SK-N-SH treated with all-trans-retinoic acid at 6 μM for 48 hours (cell line): ENCODE data around the gene HIF3A.

Experiments
- BACH2 ChIP-seq: fragments of 250-450 bp; sonication (Bioruptor Pico); IDR thresholded peaks from 2 replicates; pipeline ENCODE4 v1.9.0; 2021; ENCODE audit warnings: mild to moderate bottlenecking, borderline replicate concordance
- CSDC2 ChIP-seq: fragments of 250-450 bp; sonication (Bioruptor Pico); IDR thresholded peaks from 2 replicates; pipeline ENCODE4 v1.5.0; 2020; ENCODE audit warnings: mild to moderate bottlenecking, moderate library complexity
- ESRRG ChIP-seq: fragments of 250-450 bp; sonication (Bioruptor Pico); IDR thresholded peaks from 2 replicates; pipeline ENCODE4 v1.6.1; 2021; ENCODE audit warnings: mild to moderate bottlenecking
- ISL1 ChIP-seq: fragments of 250-450 bp; sonication (Bioruptor Pico); IDR thresholded peaks from 2 replicates; pipeline ENCODE4 v2.1.2; 2022; ENCODE audit warnings: mild to moderate bottlenecking, moderate library complexity
- OSR1 ChIP-seq: fragments of 250-450 bp; sonication (Bioruptor Pico); IDR thresholded peaks from 2 replicates; pipeline ENCODE4 v1.8.0; 2022; ENCODE audit warnings: moderate library complexity, mild to moderate bottlenecking, inconsistent platforms
- TCF4 ChIP-seq: fragments of 250-450 bp; sonication (Bioruptor Pico); IDR thresholded peaks from 2 replicates; pipeline ENCODE4 v1.8.0; 2021; ENCODE audit warnings: mild to moderate bottlenecking, moderate library complexity, borderline replicate concordance
- TOX ChIP-seq: fragments of 250-450 bp; sonication (Bioruptor Pico); IDR thresholded peaks from 2 replicates; pipeline ENCODE4 v1.8.0; 2021; ENCODE audit warnings: mild to moderate bottlenecking, moderate library complexity, borderline replicate concordance
- ZC3H10 ChIP-seq: fragments of 250-450 bp; sonication (Bioruptor Pico); IDR thresholded peaks from 2 replicates; pipeline ENCODE4 v1.5.1; 2021; ENCODE audit warnings: mild to moderate bottlenecking, moderate library complexity
- ZFP30 ChIP-seq: fragments of 450-650 bp; formaldehyde crosslinking; IDR thresholded peaks from 2 replicates; pipeline ENCODE4 v1.5.0; 2022; ENCODE audit warnings: mild to moderate bottlenecking, moderate library complexity
- ZNF70 ChIP-seq: fragments of 450-650 bp; formaldehyde crosslinking; IDR thresholded peaks from 2 replicates; pipeline ENCODE4 v1.5.0; 2020; ENCODE audit warnings: mild to moderate bottlenecking, moderate library complexity
- ZNF8 ChIP-seq: fragments of 450-650 bp; formaldehyde crosslinking; IDR thresholded peaks from 2 replicates; pipeline ENCODE4 v1.5.0; 2020; ENCODE audit warnings: mild to moderate bottlenecking, moderate library complexity
- TF ChIP-seq, protein P1 (sequence below): fragments of 250-450 bp; sonication (Bioruptor Pico); IDR thresholded peaks from 2 replicates; pipeline ENCODE4 v1.5.1; 2020; ENCODE audit warnings: low read depth, mild to moderate bottlenecking, moderate library complexity
- TF ChIP-seq, protein P2 (sequence below): fragments of 250-450 bp; sonication (Bioruptor Pico); IDR thresholded peaks from 2 replicates; pipeline ENCODE4 v1.8.0; 2021; ENCODE audit warnings: low read depth, mild to moderate bottlenecking, moderate library complexity, borderline replicate concordance
- TF ChIP-seq, protein P3 (sequence below): fragments of 250-450 bp; sonication (Bioruptor Pico); IDR thresholded peaks from 2 replicates; pipeline ENCODE4 v1.8.0; 2020; ENCODE audit warnings: mild to moderate bottlenecking, moderate library complexity, borderline replicate concordance

DNA sequence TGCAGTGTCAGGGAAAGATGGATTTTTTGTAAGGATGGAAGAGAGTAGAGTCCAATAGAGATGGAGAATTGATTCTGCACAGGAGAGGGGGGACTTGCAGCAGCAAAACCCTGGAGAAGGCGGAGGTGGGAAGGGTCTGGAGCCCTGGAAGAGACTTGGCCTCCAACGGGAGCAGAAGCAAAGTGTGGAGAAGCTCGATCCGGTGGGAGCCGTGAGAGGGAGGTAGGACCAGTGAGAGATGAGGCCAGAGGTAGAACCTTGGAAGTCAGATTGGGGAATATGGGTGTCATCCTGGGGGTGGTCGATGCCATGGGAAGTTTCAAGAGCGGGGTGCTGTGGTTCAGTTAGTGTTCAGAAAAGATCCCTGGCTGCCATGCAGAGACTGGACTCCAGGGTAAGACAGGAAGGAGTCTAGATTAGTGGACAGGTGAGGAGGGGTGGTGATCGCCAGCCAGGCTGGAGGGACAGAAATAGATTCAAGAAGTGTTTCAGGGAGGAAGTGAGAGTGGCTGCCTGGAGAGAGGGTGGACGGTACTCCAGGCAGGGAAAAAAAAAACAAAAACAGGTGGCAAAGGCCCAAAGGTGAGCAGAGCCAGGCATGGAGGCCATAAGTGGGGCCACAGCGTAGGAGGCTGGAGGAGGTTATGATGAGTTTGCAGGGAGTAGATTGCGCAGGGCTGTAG is 52.6 kb downstream of the HIF3A start:
- TF ChIP-seq, protein P1, sequence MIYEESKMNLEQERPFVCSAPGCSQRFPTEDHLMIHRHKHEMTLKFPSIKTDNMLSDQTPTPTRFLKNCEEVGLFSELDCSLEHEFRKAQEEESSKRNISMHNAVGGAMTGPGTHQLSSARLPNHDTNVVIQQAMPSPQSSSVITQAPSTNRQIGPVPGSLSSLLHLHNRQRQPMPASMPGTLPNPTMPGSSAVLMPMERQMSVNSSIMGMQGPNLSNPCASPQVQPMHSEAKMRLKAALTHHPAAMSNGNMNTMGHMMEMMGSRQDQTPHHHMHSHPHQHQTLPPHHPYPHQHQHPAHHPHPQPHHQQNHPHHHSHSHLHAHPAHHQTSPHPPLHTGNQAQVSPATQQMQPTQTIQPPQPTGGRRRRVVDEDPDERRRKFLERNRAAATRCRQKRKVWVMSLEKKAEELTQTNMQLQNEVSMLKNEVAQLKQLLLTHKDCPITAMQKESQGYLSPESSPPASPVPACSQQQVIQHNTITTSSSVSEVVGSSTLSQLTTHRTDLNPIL (CRISPR knock-in tag) = no peak
- TF ChIP-seq ZFP30 (CRISPR knock-in tag) (no peak), ZC3H10 (CRISPR knock-in tag) (no peak), TOX (CRISPR knock-in tag) (no peak), CSDC2 (CRISPR knock-in tag) (no peak), TCF4 (CRISPR knock-in tag) (no peak), BACH2 (CRISPR knock-in tag) (no peak), OSR1 (CRISPR knock-in tag) (no peak), ESRRG (CRISPR knock-in tag) (no peak), ZNF70 (CRISPR knock-in tag) (no peak), ZNF8 (CRISPR knock-in tag) (no peak), ISL1 (CRISPR knock-in tag) (no peak)
- TF ChIP-seq, protein P2, sequence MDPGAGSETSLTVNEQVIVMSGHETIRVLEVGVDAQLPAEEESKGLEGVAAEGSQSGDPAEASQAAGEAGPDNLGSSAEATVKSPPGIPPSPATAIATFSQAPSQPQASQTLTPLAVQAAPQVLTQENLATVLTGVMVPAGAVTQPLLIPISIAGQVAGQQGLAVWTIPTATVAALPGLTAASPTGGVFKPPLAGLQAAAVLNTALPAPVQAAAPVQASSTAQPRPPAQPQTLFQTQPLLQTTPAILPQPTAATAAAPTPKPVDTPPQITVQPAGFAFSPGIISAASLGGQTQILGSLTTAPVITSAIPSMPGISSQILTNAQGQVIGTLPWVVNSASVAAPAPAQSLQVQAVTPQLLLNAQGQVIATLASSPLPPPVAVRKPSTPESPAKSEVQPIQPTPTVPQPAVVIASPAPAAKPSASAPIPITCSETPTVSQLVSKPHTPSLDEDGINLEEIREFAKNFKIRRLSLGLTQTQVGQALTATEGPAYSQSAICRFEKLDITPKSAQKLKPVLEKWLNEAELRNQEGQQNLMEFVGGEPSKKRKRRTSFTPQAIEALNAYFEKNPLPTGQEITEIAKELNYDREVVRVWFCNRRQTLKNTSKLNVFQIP (CRISPR knock-in tag) = no peak
- TF ChIP-seq, protein P3, sequence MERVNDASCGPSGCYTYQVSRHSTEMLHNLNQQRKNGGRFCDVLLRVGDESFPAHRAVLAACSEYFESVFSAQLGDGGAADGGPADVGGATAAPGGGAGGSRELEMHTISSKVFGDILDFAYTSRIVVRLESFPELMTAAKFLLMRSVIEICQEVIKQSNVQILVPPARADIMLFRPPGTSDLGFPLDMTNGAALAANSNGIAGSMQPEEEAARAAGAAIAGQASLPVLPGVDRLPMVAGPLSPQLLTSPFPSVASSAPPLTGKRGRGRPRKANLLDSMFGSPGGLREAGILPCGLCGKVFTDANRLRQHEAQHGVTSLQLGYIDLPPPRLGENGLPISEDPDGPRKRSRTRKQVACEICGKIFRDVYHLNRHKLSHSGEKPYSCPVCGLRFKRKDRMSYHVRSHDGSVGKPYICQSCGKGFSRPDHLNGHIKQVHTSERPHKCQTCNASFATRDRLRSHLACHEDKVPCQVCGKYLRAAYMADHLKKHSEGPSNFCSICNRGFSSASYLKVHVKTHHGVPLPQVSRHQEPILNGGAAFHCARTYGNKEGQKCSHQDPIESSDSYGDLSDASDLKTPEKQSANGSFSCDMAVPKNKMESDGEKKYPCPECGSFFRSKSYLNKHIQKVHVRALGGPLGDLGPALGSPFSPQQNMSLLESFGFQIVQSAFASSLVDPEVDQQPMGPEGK = no peak
